Tibial nerve (tissue), 4 donors: ENCODE measurements around the gene RSBN1.

Experiments used
- EP300 ChIP-seq, 2 donors: sonication (generic); formaldehyde crosslinking; IDR thresholded peaks; one replicate each; pipeline ENCODE4 v1.6.1; 2017; ENCODE audit warnings: antibody characterized with exemption in 2 of 2, mild to moderate bottlenecking in 1 of 2
- POLR2A ChIP-seq, 2 donors: fragments of 450-650 bp; IDR thresholded peaks; one replicate each; pipeline ENCODE4 v1.6.1; 2017; ENCODE audit warnings: antibody characterized with exemption in 2 of 2, mild to moderate bottlenecking in 2 of 2, moderate library complexity in 2 of 2
- TF ChIP-seq, protein P1 (sequence below), 5 experiments: fragments of 200-600 bp in 3 of 5; fragments of 450-650 bp in 2 of 5; sonication (generic) in 3 of 5; IDR thresholded peaks; one replicate each; pipeline ENCODE4 v1.5.1; 2016 to 2019; ENCODE audit warnings: antibody characterized with exemption in 5 of 5, mild to moderate bottlenecking in 3 of 5, moderate library complexity in 2 of 5

DNA sequence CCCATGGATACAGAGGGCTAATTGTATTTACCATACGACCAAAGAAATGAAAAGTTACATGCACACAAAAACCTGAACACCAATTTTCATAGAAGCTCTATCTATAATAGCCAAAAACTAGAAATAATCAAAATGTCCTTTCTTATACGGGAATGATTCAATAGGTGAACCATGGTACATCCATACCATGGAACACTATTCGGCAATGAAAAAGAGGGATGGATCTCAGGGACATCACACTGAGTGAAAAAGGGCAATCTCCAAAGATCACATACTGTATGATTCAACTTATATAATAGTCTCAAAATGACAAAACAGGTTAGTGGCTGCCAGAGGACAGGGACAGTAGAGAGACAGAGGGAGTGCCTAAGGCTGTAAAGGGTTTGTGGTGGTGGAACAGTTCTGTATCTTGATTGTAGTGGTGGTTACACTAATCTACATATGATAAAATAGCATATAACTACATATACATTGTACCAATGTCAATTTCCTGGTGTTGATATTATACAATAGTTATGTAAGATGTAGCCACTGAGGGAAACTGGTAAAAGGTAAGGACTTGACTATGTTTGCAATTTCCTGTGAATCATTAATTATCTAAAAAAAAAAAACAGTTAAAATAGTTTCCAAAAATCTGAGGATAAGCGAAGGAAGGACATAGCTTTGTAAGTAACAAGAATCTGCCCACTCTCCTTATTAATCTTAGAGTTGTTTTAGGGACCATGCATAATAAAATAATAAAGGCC, 3.7 kb downstream of the RSBN1 start:
- TF ChIP-seq, protein P1, sequence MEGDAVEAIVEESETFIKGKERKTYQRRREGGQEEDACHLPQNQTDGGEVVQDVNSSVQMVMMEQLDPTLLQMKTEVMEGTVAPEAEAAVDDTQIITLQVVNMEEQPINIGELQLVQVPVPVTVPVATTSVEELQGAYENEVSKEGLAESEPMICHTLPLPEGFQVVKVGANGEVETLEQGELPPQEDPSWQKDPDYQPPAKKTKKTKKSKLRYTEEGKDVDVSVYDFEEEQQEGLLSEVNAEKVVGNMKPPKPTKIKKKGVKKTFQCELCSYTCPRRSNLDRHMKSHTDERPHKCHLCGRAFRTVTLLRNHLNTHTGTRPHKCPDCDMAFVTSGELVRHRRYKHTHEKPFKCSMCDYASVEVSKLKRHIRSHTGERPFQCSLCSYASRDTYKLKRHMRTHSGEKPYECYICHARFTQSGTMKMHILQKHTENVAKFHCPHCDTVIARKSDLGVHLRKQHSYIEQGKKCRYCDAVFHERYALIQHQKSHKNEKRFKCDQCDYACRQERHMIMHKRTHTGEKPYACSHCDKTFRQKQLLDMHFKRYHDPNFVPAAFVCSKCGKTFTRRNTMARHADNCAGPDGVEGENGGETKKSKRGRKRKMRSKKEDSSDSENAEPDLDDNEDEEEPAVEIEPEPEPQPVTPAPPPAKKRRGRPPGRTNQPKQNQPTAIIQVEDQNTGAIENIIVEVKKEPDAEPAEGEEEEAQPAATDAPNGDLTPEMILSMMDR (IDR thresholded peaks at IDR 0.05) = no peak
- no peak for TF ChIP-seq POLR2A (IDR thresholded peaks at IDR 0.05)
- TF ChIP-seq EP300 (IDR thresholded peaks at IDR 0.05) = no peak
